ENCODE data around the gene SLC39A13. TPM values are rescaled to one million over a fixed set of nuclear protein-coding genes. Genes with fewer than 3 reads are reported as not detected.

SLC39A13 gene
- total RNA-seq, 1 experiment from 2014 or later = 24.9 TPM

DNA sequence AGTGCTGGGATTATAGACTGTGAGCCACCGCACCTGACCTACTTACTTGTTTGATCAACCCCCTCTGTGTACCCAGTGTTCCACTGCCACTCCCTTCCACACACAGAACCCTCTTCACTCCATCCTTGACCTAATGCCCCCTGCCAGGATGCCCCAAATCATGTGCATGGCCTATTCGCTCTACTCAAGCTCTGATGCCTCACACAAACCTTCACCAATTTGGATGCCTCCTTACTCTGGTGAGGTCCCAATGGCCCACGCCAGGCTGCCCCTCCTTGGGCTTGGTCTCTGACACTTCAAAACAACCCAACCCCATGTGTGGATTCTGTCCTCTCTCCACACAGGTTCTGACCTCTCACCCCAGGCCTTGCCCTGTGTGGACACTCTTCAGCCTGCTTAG is 27.3 kb downstream of the SLC39A13 start:
- H3K4me2 ChIP-seq (ENCODE audit: low read depth, low read length, poor library complexity, severe bottlenecking) = no peak overlapping the region
- no peaks in the 10 kb centered on the region for H3K79me2 ChIP-seq (ENCODE audit: low read length)
- no peaks in the 10 kb centered on the region for H3K9me3 ChIP-seq (ENCODE audit: low read length)
- no peak overlapping the region for H2AFZ ChIP-seq (ENCODE audit: low read length)
- no peaks in the 10 kb centered on the region for H3K36me3 ChIP-seq (ENCODE audit: insufficient read depth, low read length)
- no peak overlapping the region for H3K4me3 ChIP-seq (ENCODE audit: low read length)
- no peak for DNase-seq
- no peaks in the 10 kb centered on the region for H3K9me2 ChIP-seq (replicated peaks; ENCODE audit: insufficient read depth, low read length)
- H3K27me3 ChIP-seq (ENCODE audit: low read length) = no peaks in the 10 kb centered on the region
- no peaks in the 10 kb centered on the region for H3K4me1 ChIP-seq (ENCODE audit: low read length)
- no peaks in the 10 kb centered on the region for H4K20me1 ChIP-seq (ENCODE audit: insufficient read depth, low read depth, low read length)
- H3K27ac ChIP-seq (ENCODE audit: low read length) = no peak overlapping the region
- H3K9ac ChIP-seq (ENCODE audit: low read length) = no peak overlapping the region

DNA sequence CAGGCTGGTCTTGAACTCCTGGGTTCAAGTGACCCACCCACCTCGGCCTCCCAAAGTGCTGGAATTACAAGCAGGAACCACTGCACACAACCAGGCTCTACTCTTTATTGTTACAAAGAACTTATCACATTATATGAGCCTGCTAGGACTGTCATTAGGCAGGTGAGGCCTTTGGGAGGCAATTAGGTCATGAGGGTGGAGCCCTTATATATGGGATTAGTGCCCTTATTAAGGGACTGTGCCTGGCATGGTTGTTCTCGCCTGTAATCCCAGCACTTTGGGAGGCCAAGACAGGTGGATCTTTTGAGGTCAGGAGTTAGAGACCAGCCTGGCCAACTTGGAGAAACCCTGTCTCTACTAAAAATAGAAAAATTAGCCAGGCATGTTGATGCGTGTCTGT is 28.3 kb downstream of the SLC39A13 start:
- H3K9me2 ChIP-seq (replicated peaks; ENCODE audit: insufficient read depth, low read length) = no peaks in the 10 kb centered on the region
- no peak overlapping the region for H2AFZ ChIP-seq (ENCODE audit: low read length)
- H3K9me3 ChIP-seq (ENCODE audit: low read length) = no peaks in the 10 kb centered on the region
- no peaks in the 10 kb centered on the region for H4K20me1 ChIP-seq (ENCODE audit: insufficient read depth, low read depth, low read length)
- H3K27ac ChIP-seq (ENCODE audit: low read length) = no peak overlapping the region
- no peaks in the 10 kb centered on the region for H3K79me2 ChIP-seq (ENCODE audit: low read length)
- H3K36me3 ChIP-seq (ENCODE audit: insufficient read depth, low read length) = no peaks in the 10 kb centered on the region
- no peak overlapping the region for H3K4me3 ChIP-seq (ENCODE audit: low read length)
- H3K4me1 ChIP-seq (ENCODE audit: low read length) = no peaks in the 10 kb centered on the region
- H3K4me2 ChIP-seq (ENCODE audit: low read depth, low read length, poor library complexity, severe bottlenecking) = no peak overlapping the region
- no peak for DNase-seq
- H3K27me3 ChIP-seq (ENCODE audit: low read length) = no peaks in the 10 kb centered on the region
- no peak overlapping the region for H3K9ac ChIP-seq (ENCODE audit: low read length)

DNA sequence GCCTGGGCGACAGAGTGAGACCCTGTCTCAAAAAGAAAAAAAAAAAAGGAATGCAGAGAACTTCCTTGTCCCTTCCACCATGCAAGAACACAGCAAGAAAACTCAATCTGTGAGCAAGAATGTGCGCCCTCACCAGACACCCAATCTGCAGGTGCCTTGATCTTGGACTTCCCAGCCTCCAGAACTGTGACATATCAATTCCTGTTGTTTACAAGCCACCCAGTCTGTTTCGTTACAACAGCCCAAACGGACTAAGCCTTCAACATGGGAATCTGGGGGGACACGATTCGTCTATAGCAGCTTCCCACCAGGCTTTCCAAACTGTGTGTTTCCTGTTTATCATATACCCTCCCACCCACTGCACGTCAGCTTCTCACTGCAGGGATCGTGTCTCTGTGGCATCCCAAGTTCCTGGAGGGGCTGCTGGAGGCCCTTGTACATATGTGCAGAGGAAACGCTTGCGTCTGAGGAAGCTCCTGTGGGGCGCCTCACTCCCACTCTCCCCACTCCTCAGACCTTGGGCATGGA is 28.9 kb downstream of the SLC39A13 start:
- Histone ChIP-seq H3K4me3 (ENCODE audit: low read length) (no peak overlapping the region), H3K36me3 (ENCODE audit: insufficient read depth, low read length) (no peaks in the 10 kb centered on the region), H3K27me3 (ENCODE audit: low read length) (no peaks in the 10 kb centered on the region), H3K79me2 (ENCODE audit: low read length) (no peaks in the 10 kb centered on the region), H3K4me1 (ENCODE audit: low read length) (no peaks in the 10 kb centered on the region), H3K27ac (ENCODE audit: low read length) (no peak overlapping the region), H3K9me3 (ENCODE audit: low read length) (no peaks in the 10 kb centered on the region), H3K9ac (ENCODE audit: low read length) (no peak overlapping the region), H4K20me1 (ENCODE audit: insufficient read depth, low read depth, low read length) (no peaks in the 10 kb centered on the region), H3K9me2 (replicated peaks; ENCODE audit: insufficient read depth, low read length) (no peaks in the 10 kb centered on the region), H3K4me2 (ENCODE audit: low read depth, low read length, poor library complexity, severe bottlenecking) (no peak overlapping the region), H2AFZ (ENCODE audit: low read length) (no peak overlapping the region)
- no peak for DNase-seq

DNA sequence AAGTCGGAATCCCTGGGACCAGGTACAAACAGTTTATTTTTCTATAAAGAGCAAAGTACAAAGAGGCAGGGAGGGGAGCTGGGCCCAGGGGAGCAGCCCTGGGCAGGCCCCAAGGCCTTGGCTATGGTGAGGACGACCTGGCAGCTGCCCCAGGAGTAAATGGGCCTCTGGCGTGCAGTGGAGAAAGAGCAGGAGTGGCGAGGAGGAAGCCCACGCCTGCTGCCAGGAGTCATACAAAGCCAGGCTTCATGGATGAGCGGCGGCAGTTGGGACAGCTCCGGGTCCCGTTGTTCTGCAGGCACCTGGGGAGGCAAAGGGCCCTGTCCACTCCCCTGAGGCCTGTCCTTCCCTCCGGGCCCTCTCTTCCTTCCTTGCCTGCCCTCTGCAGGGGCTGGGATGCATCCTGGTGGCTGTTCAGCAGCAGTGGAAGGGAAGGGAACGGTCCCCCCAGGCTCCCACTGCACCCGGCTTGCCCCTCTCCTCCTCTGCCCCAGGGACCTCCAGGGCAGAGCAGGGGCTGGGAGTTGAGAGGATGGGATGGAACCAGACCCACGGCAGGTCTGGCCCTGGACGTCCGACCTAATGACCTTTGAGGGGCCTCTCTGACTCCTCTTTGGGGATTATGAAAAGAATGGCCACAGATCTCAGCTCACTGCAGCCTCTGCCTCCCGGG is 29.5 kb downstream of the SLC39A13 start:
- Histone ChIP-seq H3K79me2 (ENCODE audit: low read length) (no peaks in the 10 kb centered on the region), H3K27me3 (ENCODE audit: low read length) (no peaks in the 10 kb centered on the region), H3K27ac (ENCODE audit: low read length) (no peak overlapping the region), H3K4me2 (ENCODE audit: low read depth, low read length, poor library complexity, severe bottlenecking) (no peak overlapping the region), H4K20me1 (ENCODE audit: insufficient read depth, low read depth, low read length) (no peaks in the 10 kb centered on the region), H3K36me3 (ENCODE audit: insufficient read depth, low read length) (no peaks in the 10 kb centered on the region), H3K9me3 (ENCODE audit: low read length) (no peaks in the 10 kb centered on the region), H3K9me2 (replicated peaks; ENCODE audit: insufficient read depth, low read length) (no peaks in the 10 kb centered on the region), H2AFZ (ENCODE audit: low read length) (no peak overlapping the region), H3K9ac (ENCODE audit: low read length) (no peak overlapping the region), H3K4me3 (ENCODE audit: low read length) (no peak overlapping the region), H3K4me1 (ENCODE audit: low read length) (no peaks in the 10 kb centered on the region)
- no peak for DNase-seq

DNA sequence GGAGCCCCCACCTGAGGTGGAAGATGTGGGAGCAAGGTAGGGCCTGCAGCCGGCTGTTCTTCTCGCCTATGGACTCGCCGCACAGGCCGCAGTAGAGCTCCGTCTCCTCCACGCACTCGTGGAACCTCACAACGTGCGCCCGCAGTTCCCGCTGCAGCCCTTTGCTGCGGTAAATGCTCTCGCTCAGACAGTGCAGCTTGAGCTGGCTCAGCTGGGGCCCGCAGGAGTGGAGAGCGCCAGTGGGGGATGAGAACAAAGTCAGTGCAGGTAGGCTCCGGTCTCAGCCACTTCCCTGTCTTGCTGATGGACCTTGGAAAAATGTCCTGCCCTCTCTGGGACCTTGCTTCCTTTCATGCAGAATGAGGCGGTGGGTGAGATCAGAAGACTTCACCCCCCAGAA is 30.3 kb downstream of the SLC39A13 start:
- Histone ChIP-seq H3K4me1 (ENCODE audit: low read length) (no peaks in the 10 kb centered on the region), H3K9me3 (ENCODE audit: low read length) (no peaks in the 10 kb centered on the region), H3K4me2 (ENCODE audit: low read depth, low read length, poor library complexity, severe bottlenecking) (no peak overlapping the region), H3K9ac (ENCODE audit: low read length) (no peak overlapping the region), H3K36me3 (ENCODE audit: insufficient read depth, low read length) (no peaks in the 10 kb centered on the region), H3K79me2 (ENCODE audit: low read length) (no peaks in the 10 kb centered on the region), H3K4me3 (ENCODE audit: low read length) (no peak overlapping the region), H4K20me1 (ENCODE audit: insufficient read depth, low read depth, low read length) (no peaks in the 10 kb centered on the region), H3K27me3 (ENCODE audit: low read length) (no peaks in the 10 kb centered on the region), H2AFZ (ENCODE audit: low read length) (no peak overlapping the region), H3K9me2 (replicated peaks; ENCODE audit: insufficient read depth, low read length) (no peaks in the 10 kb centered on the region), H3K27ac (ENCODE audit: low read length) (no peak overlapping the region)
- DNase-seq = no peak

DNA sequence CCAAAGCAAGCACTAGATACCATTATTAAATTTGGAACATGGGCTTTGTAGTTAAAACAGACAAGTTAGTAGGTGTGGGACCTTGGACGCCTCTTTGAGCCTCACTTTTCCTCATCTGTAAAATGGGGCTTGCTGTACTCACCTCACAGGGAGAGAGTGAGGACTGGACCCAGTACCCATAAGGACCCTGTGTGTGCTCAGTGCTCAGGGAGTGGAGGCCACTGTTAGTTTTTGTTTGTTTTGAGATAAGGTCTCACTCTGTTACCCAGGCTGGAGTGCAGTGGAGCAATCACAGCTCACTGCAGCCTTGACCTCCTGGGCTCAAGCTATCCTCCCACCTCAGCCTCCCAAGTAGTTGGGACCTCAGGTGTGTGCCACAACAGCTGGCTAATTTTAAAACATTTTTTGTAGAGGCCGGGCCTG is 31.7 kb downstream of the SLC39A13 start:
- Histone ChIP-seq H3K9me3 (ENCODE audit: low read length) (no peaks in the 10 kb centered on the region), H2AFZ (ENCODE audit: low read length) (no peak overlapping the region), H3K36me3 (ENCODE audit: insufficient read depth, low read length) (no peaks in the 10 kb centered on the region), H3K9ac (ENCODE audit: low read length) (no peak overlapping the region), H3K27me3 (ENCODE audit: low read length) (no peaks in the 10 kb centered on the region), H3K79me2 (ENCODE audit: low read length) (no peaks in the 10 kb centered on the region), H3K4me3 (ENCODE audit: low read length) (no peak overlapping the region), H3K27ac (ENCODE audit: low read length) (no peak overlapping the region), H3K4me1 (ENCODE audit: low read length) (no peaks in the 10 kb centered on the region), H4K20me1 (ENCODE audit: insufficient read depth, low read depth, low read length) (no peaks in the 10 kb centered on the region), H3K9me2 (replicated peaks; ENCODE audit: insufficient read depth, low read length) (no peaks in the 10 kb centered on the region), H3K4me2 (ENCODE audit: low read depth, low read length, poor library complexity, severe bottlenecking) (no peak overlapping the region)
- DNase-seq = no peak

DNA sequence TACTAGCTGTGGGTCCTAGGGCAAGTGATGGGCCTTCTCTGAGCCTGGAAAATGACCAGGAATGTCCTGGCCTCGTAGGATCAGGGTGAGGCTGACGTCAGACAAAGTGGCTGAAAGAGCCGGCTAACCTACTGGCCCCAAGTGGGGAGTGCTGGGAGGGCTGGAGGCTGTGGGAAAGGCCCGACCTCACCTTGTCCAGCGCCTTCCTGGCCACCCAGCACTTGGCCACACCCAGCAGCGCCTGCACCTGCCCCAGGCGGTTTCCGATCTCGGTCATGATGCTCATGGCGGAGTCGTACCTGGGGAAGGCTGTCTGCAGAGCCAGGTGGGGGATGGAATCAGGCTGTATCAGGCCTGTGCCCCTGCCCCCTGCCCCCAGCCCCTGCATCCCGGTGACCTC is 33.0 kb downstream of the SLC39A13 start:
- Histone ChIP-seq H3K4me1 (ENCODE audit: low read length) (no peaks in the 10 kb centered on the region), H2AFZ (ENCODE audit: low read length) (no peak overlapping the region), H4K20me1 (ENCODE audit: insufficient read depth, low read depth, low read length) (no peaks in the 10 kb centered on the region), H3K4me2 (ENCODE audit: low read depth, low read length, poor library complexity, severe bottlenecking) (no peak overlapping the region), H3K9ac (ENCODE audit: low read length) (no peak overlapping the region), H3K4me3 (ENCODE audit: low read length) (no peak overlapping the region), H3K79me2 (ENCODE audit: low read length) (no peaks in the 10 kb centered on the region), H3K27me3 (ENCODE audit: low read length) (no peaks in the 10 kb centered on the region), H3K36me3 (ENCODE audit: insufficient read depth, low read length) (no peaks in the 10 kb centered on the region), H3K27ac (ENCODE audit: low read length) (no peak overlapping the region), H3K9me3 (ENCODE audit: low read length) (no peaks in the 10 kb centered on the region), H3K9me2 (replicated peaks; ENCODE audit: insufficient read depth, low read length) (no peaks in the 10 kb centered on the region)
- no peak for DNase-seq

DNA sequence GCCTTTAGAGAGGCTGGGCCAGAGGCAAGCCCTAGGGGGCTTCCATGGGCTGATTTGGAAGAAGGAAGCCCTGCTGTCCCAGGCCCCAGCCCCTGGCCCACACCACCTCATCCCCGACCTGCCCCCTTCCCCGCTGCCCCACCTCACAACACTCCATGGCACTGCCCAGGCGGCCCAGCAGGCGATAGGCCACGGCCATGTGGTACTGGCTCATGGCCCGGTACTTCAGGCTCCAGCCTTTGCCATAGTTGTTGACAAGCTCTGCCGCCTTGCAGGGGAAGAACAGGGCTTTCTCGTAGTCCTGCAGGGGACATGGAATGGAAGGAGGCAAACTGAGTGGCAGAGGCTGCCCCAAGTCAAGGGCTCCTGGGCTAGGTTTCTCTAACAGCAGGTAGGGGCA is 34.1 kb downstream of the SLC39A13 start:
- Histone ChIP-seq H3K9me2 (replicated peaks; ENCODE audit: insufficient read depth, low read length) (no peaks in the 10 kb centered on the region), H2AFZ (ENCODE audit: low read length) (no peak overlapping the region), H3K9ac (ENCODE audit: low read length) (no peak overlapping the region), H3K4me2 (ENCODE audit: low read depth, low read length, poor library complexity, severe bottlenecking) (no peak overlapping the region), H3K79me2 (ENCODE audit: low read length) (no peaks in the 10 kb centered on the region), H3K4me1 (ENCODE audit: low read length) (no peaks in the 10 kb centered on the region), H3K36me3 (ENCODE audit: insufficient read depth, low read length) (no peaks in the 10 kb centered on the region), H4K20me1 (ENCODE audit: insufficient read depth, low read depth, low read length) (no peaks in the 10 kb centered on the region), H3K4me3 (ENCODE audit: low read length) (no peak overlapping the region), H3K27ac (ENCODE audit: low read length) (no peak overlapping the region), H3K9me3 (ENCODE audit: low read length) (no peaks in the 10 kb centered on the region), H3K27me3 (ENCODE audit: low read length) (no peaks in the 10 kb centered on the region)
- DNase-seq = no peak

All from Karpas-422 (cell line).